Keratinocyte (primary cell): Measurements from ENCODE around the gene CELF2.

Source experiments
- CTCF ChIP-seq, 3 experiments: IDR thresholded peaks in 1 of 3; conservative IDR thresholded peaks in 1 of 3; optimal IDR thresholded peaks in 1 of 3; 2 replicates in 2 of 3; 3 replicates in 1 of 3; pipeline versions ENCODE3 to v1.5.1; 2011; ENCODE audit warnings: low read length in 3 of 3, mild to moderate bottlenecking in 3 of 3, moderate library complexity in 2 of 3, control low read depth in 1 of 3, inconsistent platforms in 1 of 3; ENCODE audit not compliant: insufficient read depth in 2 of 3; ENCODE audit errors: extremely low read depth in 1 of 3
- EZH2 ChIP-seq: IDR thresholded peaks from one replicate; pipeline ENCODE4 v1.6.1; 2012; ENCODE audit warnings: inconsistent platforms, mild to moderate bottlenecking, low read length, moderate library complexity

GRCh38 chr10:11168423-11169090, 150.9 kb downstream of the CELF2 start:
- TF ChIP-seq EZH2 (no peak), CTCF (optimal IDR thresholded peaks at IDR 0.05 in 1 of 3, IDR thresholded peaks at IDR 0.05 in 1 of 3, conservative IDR thresholded peaks at IDR 0.05 in 1 of 3; ENCODE audit: extremely low read depth in 1 of 3, insufficient read depth in 2 of 3, low read length in 3 of 3) (no peak)
